HEK293 (cell line): ENCODE data around the gene SCYGR7.

Experiments
- KLF16 ChIP-seq: fragments of 450-650 bp; formaldehyde crosslinking; IDR thresholded peaks from 2 replicates; pipeline ENCODE4 v1.5.1; 2017; ENCODE audit warnings: missing biosample characterization, missing genetic modification characterization
- KLF7 ChIP-seq: fragments of 450-650 bp; formaldehyde crosslinking; IDR thresholded peaks from 2 replicates; pipeline ENCODE4 v1.5.1; 2016; ENCODE audit warnings: missing biosample characterization, missing genetic modification characterization, borderline replicate concordance
- PRDM1 ChIP-seq: fragments of 450-650 bp; formaldehyde crosslinking; IDR thresholded peaks from 2 replicates; pipeline ENCODE4; 2016; ENCODE audit warnings: missing biosample characterization, missing genetic modification characterization
- PRDM4 ChIP-seq: fragments of 450-650 bp; formaldehyde crosslinking; IDR thresholded peaks from 2 replicates; pipeline ENCODE4 v1.5.1; 2017; ENCODE audit warnings: missing biosample characterization, missing genetic modification characterization
- REST ChIP-seq: fragments of 450-650 bp; formaldehyde crosslinking; IDR thresholded peaks from 2 replicates; pipeline ENCODE4 v1.5.1; 2016; ENCODE audit warnings: missing biosample characterization, missing genetic modification characterization
- ZBTB11 ChIP-seq: fragments of 450-650 bp; formaldehyde crosslinking; conservative IDR thresholded peaks from 2 replicates; pipeline ENCODE4 v1.5.1; 2016; ENCODE audit warnings: low read depth, missing biosample characterization, missing genetic modification characterization
- ZNF140 ChIP-seq: fragments of 450-650 bp; formaldehyde crosslinking; IDR thresholded peaks from 2 replicates; pipeline ENCODE4 v1.5.1; 2016; ENCODE audit warnings: missing biosample characterization, missing genetic modification characterization
- ZNF174 ChIP-seq: fragments of 450-650 bp; formaldehyde crosslinking; IDR thresholded peaks from 2 replicates; pipeline ENCODE4 v1.5.0; 2017; ENCODE audit warnings: missing biosample characterization, mild to moderate bottlenecking, missing genetic modification characterization
- ZNF24 ChIP-seq: fragments of 450-650 bp; formaldehyde crosslinking; IDR thresholded peaks from 2 replicates; pipeline ENCODE4 v1.5.1; 2016; ENCODE audit warnings: missing biosample characterization, missing genetic modification characterization
- ZNF335 ChIP-seq: fragments of 450-650 bp; formaldehyde crosslinking; conservative IDR thresholded peaks from 2 replicates; pipeline ENCODE4 v1.5.1; 2016; ENCODE audit warnings: missing biosample characterization, missing genetic modification characterization
- ZNF416 ChIP-seq: fragments of 450-650 bp; formaldehyde crosslinking; IDR thresholded peaks from 2 replicates; pipeline ENCODE4 v1.5.1; 2016; ENCODE audit warnings: missing biosample characterization, missing genetic modification characterization
- ZNF629 ChIP-seq: fragments of 450-650 bp; formaldehyde crosslinking; IDR thresholded peaks from 2 replicates; pipeline ENCODE4 v1.5.1; 2017; ENCODE audit warnings: missing biosample characterization, missing genetic modification characterization
- ZNF768 ChIP-seq: fragments of 450-650 bp; formaldehyde crosslinking; IDR thresholded peaks from 2 replicates; pipeline ENCODE4 v1.5.1; 2018; ENCODE audit warnings: missing biosample characterization, mild to moderate bottlenecking, missing genetic modification characterization
- TF ChIP-seq, protein P1 (sequence below): fragments of 450-650 bp; formaldehyde crosslinking; IDR thresholded peaks from 2 replicates; pipeline ENCODE4 v1.5.1; 2016; ENCODE audit warnings: missing biosample characterization, missing genetic modification characterization

DNA sequence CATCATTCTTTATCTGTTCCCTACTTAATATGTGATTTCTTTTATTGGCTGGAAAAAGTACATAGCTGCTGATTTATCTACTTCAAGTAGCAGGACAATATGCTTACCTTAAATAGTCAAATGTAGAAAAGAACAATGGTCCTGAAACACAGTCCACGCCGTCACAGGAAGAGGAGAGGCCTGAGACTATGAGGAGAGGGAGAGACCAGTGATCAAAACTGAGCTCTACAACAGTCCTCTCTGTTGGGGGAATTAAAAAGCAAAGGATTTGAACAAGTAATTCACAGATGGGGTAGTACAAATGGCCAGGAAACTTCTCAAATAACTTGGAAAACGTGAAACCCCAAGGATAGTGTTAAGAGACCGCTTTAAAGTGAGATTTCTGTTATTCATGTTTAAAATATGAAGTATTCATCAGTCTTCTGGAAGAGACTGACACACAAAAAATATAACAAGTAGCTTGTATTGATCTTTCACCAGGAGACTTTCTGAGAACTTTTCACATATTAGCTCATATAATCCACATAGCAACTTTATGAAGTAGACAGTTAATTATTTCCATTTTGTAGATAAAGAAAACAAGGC is 37.7 kb downstream of the SCYGR7 start:
- no peak for TF ChIP-seq REST (tag by site-specific recombination)
- TF ChIP-seq, protein P1, sequence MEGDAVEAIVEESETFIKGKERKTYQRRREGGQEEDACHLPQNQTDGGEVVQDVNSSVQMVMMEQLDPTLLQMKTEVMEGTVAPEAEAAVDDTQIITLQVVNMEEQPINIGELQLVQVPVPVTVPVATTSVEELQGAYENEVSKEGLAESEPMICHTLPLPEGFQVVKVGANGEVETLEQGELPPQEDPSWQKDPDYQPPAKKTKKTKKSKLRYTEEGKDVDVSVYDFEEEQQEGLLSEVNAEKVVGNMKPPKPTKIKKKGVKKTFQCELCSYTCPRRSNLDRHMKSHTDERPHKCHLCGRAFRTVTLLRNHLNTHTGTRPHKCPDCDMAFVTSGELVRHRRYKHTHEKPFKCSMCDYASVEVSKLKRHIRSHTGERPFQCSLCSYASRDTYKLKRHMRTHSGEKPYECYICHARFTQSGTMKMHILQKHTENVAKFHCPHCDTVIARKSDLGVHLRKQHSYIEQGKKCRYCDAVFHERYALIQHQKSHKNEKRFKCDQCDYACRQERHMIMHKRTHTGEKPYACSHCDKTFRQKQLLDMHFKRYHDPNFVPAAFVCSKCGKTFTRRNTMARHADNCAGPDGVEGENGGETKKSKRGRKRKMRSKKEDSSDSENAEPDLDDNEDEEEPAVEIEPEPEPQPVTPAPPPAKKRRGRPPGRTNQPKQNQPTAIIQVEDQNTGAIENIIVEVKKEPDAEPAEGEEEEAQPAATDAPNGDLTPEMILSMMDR (tag by site-specific recombination): no peak
- TF ChIP-seq KLF16: no peak
- TF ChIP-seq ZNF768 (tag by site-specific recombination): no peak
- no peak for TF ChIP-seq ZNF24
- TF ChIP-seq ZNF174 (tag by site-specific recombination): no peak
- no peak for TF ChIP-seq KLF7
- no peak for TF ChIP-seq ZNF416
- TF ChIP-seq ZBTB11 (tag by site-specific recombination): no peak
- no peak for TF ChIP-seq PRDM4 (tag by site-specific recombination)
- TF ChIP-seq PRDM1 (tag by site-specific recombination): no peak
- 0 out of 2 replicates have a peak, but pooled peaks have one; percentile 32 for TF ChIP-seq ZNF335 (tag by site-specific recombination)
- TF ChIP-seq ZNF629 (tag by site-specific recombination): no peak
- TF ChIP-seq ZNF140 (tag by site-specific recombination): no peak
